B cell (primary cell): Measurements from ENCODE around the gene LIMD2. TPM values are rescaled to one million over a fixed set of nuclear protein-coding genes. Genes with fewer than 3 reads are reported as not detected.

Experiments
- ATAC-seq: fragments of 200-7000 bp; cut with Tn5 transposase; one replicate; pipeline ENCODE4 v1.10.0; 2021; ENCODE audit warnings: low read depth, mild to moderate bottlenecking, moderate number of reproducible peaks, moderate library complexity
- CTCF ChIA-PET: fragments of 350-600 bp; sonication (Branson Sonifier 250); formaldehyde crosslinking; loops from one replicate; lab custom pipeline; 2021; ENCODE audit warnings: antibody characterized with exemption, inconsistent platforms; lab: Charles Lee
- POLR2A ChIA-PET: fragments of 350-600 bp; sonication (Branson Sonifier 250); formaldehyde crosslinking; loops from one replicate; lab custom pipeline; 2021; ENCODE audit warnings: antibody characterized with exemption; lab: Charles Lee
- DNase-seq: peaks from one replicate; pipeline ENCODE4 v3.0.0; 2013
- H2AFZ ChIP-seq: 2 replicates; pipeline ENCODE4 v1.6.1; 2012; ENCODE audit warnings: mild to moderate bottlenecking, low read depth, low read length; ENCODE audit not compliant: insufficient read depth, poor library complexity, severe bottlenecking
- H3K27ac ChIP-seq, 2 donors: 1 replicate in 1 of 2; 2 replicates in 1 of 2; pipeline ENCODE4 v1.5.1; 2012 to 2013; ENCODE audit warnings: low read length in 2 of 2, mild to moderate bottlenecking in 2 of 2, moderate library complexity in 1 of 2
- H3K27me3 ChIP-seq, 4 experiments: fragments of 200-600 bp in 1 of 4; sonication (generic) in 1 of 4; replicated peaks in 1 of 4; 1 replicate in 2 of 4; 2 replicates in 2 of 4; pipeline versions ENCODE4 v1.6.1 to v1.7.0; 2013 to 2016; ENCODE audit warnings: low read length in 3 of 4, mild to moderate bottlenecking in 2 of 4, mixed read lengths in 1 of 4, moderate library complexity in 1 of 4; ENCODE audit not compliant: insufficient read depth in 4 of 4, control insufficient read depth in 3 of 4; ENCODE audit errors: control extremely low read depth in 1 of 4
- H3K36me3 ChIP-seq, 2 experiments: replicated peaks in 1 of 2; 1 replicate in 1 of 2; 2 replicates in 1 of 2; pipeline versions ENCODE4 v1.6.1 to v1.7.1; 2013; ENCODE audit warnings: low read length in 1 of 2; ENCODE audit not compliant: insufficient read depth in 2 of 2, control insufficient read depth in 1 of 2; ENCODE audit errors: control extremely low read depth in 1 of 2, extremely low read depth in 1 of 2
- H3K4me1 ChIP-seq, 2 donors: fragments of 200-600 bp in 1 of 2; sonication (generic) in 1 of 2; 1 replicate in 1 of 2; 2 replicates in 1 of 2; pipeline versions ENCODE4 v1.5.1 to v1.6.1; 2013 to 2017; ENCODE audit warnings: low read length in 2 of 2; ENCODE audit not compliant: control insufficient read depth in 2 of 2, insufficient read depth in 2 of 2
- H3K4me2 ChIP-seq: replicated peaks from 2 replicates; pipeline ENCODE3; 2012; ENCODE audit warnings: mild to moderate bottlenecking, low read depth, low read length; ENCODE audit not compliant: poor library complexity, severe bottlenecking
- H3K4me3 ChIP-seq, 5 experiments: fragments of 200-600 bp in 1 of 5; sonication (generic) in 1 of 5; 1 replicate in 3 of 5; 2 replicates in 2 of 5; pipeline versions ENCODE4 v1.5.1 to v1.7.0; 2011 to 2016; ENCODE audit warnings: low read length in 4 of 5, mild to moderate bottlenecking in 4 of 5, low read depth in 2 of 5, control low read depth in 1 of 5, moderate library complexity in 1 of 5; ENCODE audit not compliant: insufficient read depth in 1 of 5; ENCODE audit errors: control extremely low read depth in 1 of 5, extremely low read depth in 1 of 5
- H3K79me2 ChIP-seq: fragments of 200-600 bp; sonication (generic); one replicate; pipeline ENCODE4 v1.6.0; 2016; ENCODE audit warnings: low read length; ENCODE audit not compliant: control insufficient read depth, insufficient read depth
- H3K9ac ChIP-seq: fragments of 200-600 bp; sonication (generic); 2 replicates; pipeline ENCODE4 v1.6.1; 2017; ENCODE audit warnings: mild to moderate bottlenecking, low read length, moderate library complexity
- H3K9me3 ChIP-seq, 3 donors: one replicate each; pipeline versions ENCODE4 v1.6.1 to v1.7.1; 2013; ENCODE audit warnings: low read length in 2 of 3; ENCODE audit not compliant: control insufficient read depth in 2 of 3, insufficient read depth in 1 of 3; ENCODE audit errors: control extremely low read depth in 1 of 3
- H4K20me1 ChIP-seq: 2 replicates; pipeline ENCODE4 v1.6.0; 2012; ENCODE audit warnings: mild to moderate bottlenecking, low read length; ENCODE audit not compliant: insufficient read depth, control insufficient read depth, poor library complexity, severe bottlenecking
- H3K27ac Mint-ChIP-seq: one replicate; pipeline ENCODE4 v1.8.0; 2021; ENCODE audit warnings: mixed read lengths
- H3K27me3 Mint-ChIP-seq: one replicate; pipeline ENCODE4 v1.8.0; 2021; ENCODE audit warnings: mixed read lengths
- H3K4me1 Mint-ChIP-seq: one replicate; pipeline ENCODE4 v1.8.0; 2021; ENCODE audit warnings: mixed read lengths
- H3K4me3 Mint-ChIP-seq: one replicate; pipeline ENCODE4 v1.8.0; 2021; ENCODE audit warnings: mixed read lengths
- H3K9me3 Mint-ChIP-seq: one replicate; pipeline ENCODE4 v1.8.0; 2022; ENCODE audit warnings: mixed read lengths; ENCODE audit not compliant: insufficient read depth
- EZH2 ChIP-seq: IDR thresholded peaks from 2 replicates; pipeline ENCODE4 v1.6.1; 2012; ENCODE audit warnings: borderline replicate concordance, low read depth, mild to moderate bottlenecking, moderate library complexity, low read length; ENCODE audit not compliant: insufficient read depth, poor library complexity, severe bottlenecking
- WGBS: methylation state at CpG from one replicate; pipeline ENCODE4 v1.1.5; 2013; ENCODE audit warnings: missing lambda C conversion rate; ENCODE audit not compliant: insufficient coverage; 5-methylcytosine and 5-hydroxymethylcytosine counted together
- intact Hi-C: fragments of 100-400 bp; cut with micrococcal nuclease; formaldehyde crosslinking; loops from one replicate; pipeline ENCODE4 v1.10.0; 2022
- polyA plus RNA-seq: library from polyadenylated mRNA; depleted of rRNA; stranded (reverse); fragments of >200 nt; gene quantifications from 2 replicates; pipeline ENCODE4 v1.2.3, GENCODE V29; 2012
- total RNA-seq, 2 donors: library from RNA; stranded (reverse); fragments of 120-200 nt in 1 of 2; gene quantifications; 1 replicate in 1 of 2; 2 replicates in 1 of 2; pipeline versions ENCODE4 v1.2.3 to v1.2.4, GENCODE V29; 2013 to 2022
- TF ChIP-seq, protein P1 (sequence below): fragments of 200-600 bp; IDR thresholded peaks from one replicate; pipeline ENCODE4 v1.8.0; 2022; ENCODE audit warnings: antibody characterized with exemption, mild to moderate bottlenecking

Gene LIMD2
- total and polyA plus RNA-seq, 2 donors (not counting 1 experiment from before 2014, with no cell fraction given), result 587 to 1,396 TPM

GRCh38 chr17:63701868-63702720 is 2.2 kb upstream of the LIMD2 start:
- peaks cover 68% of the 10 kb centered on the region for H3K4me1 Mint-ChIP-seq
- Histone ChIP-seq H3K4me2 (peak overlapping the region; percentile 99), H3K9me3 (peaks cover 0 to 6% (median 0%) of the 10 kb centered on the region in 3 donors), H2AFZ (no peak overlapping the region), H3K4me3 (peak overlapping the region; percentile 53 to 98 (median 67)), H3K27ac (peak overlapping the region; percentile 77 to 95), H3K27me3 (no peaks in the 10 kb centered on the region), H3K9ac (peak overlapping the region; percentile 64), H4K20me1 (peaks cover 37% of the 10 kb centered on the region), H3K36me3 (peaks cover 0 to 35% of the 10 kb centered on the region in 2 experiments), H3K4me1 (peaks cover 59 to 66% of the 10 kb centered on the region in 2 donors), H3K79me2 (peaks cover 52% of the 10 kb centered on the region)
- TF ChIP-seq, protein P1, sequence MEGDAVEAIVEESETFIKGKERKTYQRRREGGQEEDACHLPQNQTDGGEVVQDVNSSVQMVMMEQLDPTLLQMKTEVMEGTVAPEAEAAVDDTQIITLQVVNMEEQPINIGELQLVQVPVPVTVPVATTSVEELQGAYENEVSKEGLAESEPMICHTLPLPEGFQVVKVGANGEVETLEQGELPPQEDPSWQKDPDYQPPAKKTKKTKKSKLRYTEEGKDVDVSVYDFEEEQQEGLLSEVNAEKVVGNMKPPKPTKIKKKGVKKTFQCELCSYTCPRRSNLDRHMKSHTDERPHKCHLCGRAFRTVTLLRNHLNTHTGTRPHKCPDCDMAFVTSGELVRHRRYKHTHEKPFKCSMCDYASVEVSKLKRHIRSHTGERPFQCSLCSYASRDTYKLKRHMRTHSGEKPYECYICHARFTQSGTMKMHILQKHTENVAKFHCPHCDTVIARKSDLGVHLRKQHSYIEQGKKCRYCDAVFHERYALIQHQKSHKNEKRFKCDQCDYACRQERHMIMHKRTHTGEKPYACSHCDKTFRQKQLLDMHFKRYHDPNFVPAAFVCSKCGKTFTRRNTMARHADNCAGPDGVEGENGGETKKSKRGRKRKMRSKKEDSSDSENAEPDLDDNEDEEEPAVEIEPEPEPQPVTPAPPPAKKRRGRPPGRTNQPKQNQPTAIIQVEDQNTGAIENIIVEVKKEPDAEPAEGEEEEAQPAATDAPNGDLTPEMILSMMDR, result no peak
- no peak for TF ChIP-seq EZH2
- DNase-seq, result peak; percentile 77
- CTCF ChIA-PET, result interaction anchor here (1.0 to 4.0 kb wide), 6 partner anchors 8 to 277 kb away, joined by 3 to 26 read pairs (median 7); partner anchors contain the start of genes CCDC47 and STRADA
- peak; percentile 5 for ATAC-seq
- POLR2A ChIA-PET, result interaction anchor here (0.5 to 10.6 kb wide), 14 partner anchors 8 to 804 kb away, joined by 3 to 113 read pairs (median 5); partner anchors contain the start of genes CCDC47, CEP95, DDX42 and DDX5
- H3K27ac Mint-ChIP-seq, result peak overlapping the region; percentile 99
- intact Hi-C loops, result loop anchor here (1.0 to 5.0 kb wide), 2 partner anchors 39 to 805 kb away; partner anchors contain the start of genes CEP95, DDX5 and STRADA
- no peaks in the 10 kb centered on the region for H3K9me3 Mint-ChIP-seq
- peak overlapping the region; percentile 89 for H3K4me3 Mint-ChIP-seq
- no peaks in the 10 kb centered on the region for H3K27me3 Mint-ChIP-seq
- WGBS, result 0% methylated on average over 7 of the region's 19 CpGs
